Lung (tissue), 12 donors: ENCODE measurements around the gene GSC2. TPM values are rescaled to one million over a fixed set of nuclear protein-coding genes. Genes with fewer than 3 reads are reported as not detected.

ENCODE experiments used
- ATAC-seq: fragments of 200-7000 bp; cut with Tn5 transposase; one replicate; pipeline ENCODE4 v1.9.1; 2020; ENCODE audit warnings: moderate number of reproducible peaks; ENCODE audit not compliant: insufficient read depth, low FRiP score
- DNase-seq, 3 donors: peaks; one replicate each; pipeline ENCODE4 v3.0.0-alpha.2; 2013 to 2017
- H3K27ac ChIP-seq, 2 donors: one replicate each; pipeline ENCODE4 v1.5.1; 2013; ENCODE audit warnings: mild to moderate bottlenecking in 2 of 2, moderate library complexity in 2 of 2, control low read depth in 1 of 2, inconsistent platforms in 1 of 2, low read depth in 1 of 2, low read length in 1 of 2
- H3K27me3 ChIP-seq, 3 donors: one replicate each; pipeline ENCODE4 v1.5.1; 2013; ENCODE audit warnings: low read length in 2 of 3; ENCODE audit not compliant: control insufficient read depth in 3 of 3, insufficient read depth in 3 of 3
- H3K36me3 ChIP-seq, 4 donors: one replicate each; pipeline ENCODE4 v1.5.1; 2013; ENCODE audit warnings: low read length in 4 of 4, mild to moderate bottlenecking in 1 of 4, moderate library complexity in 1 of 4; ENCODE audit not compliant: control insufficient read depth in 4 of 4, insufficient read depth in 4 of 4
- H3K4me1 ChIP-seq, 5 donors: one replicate each; pipeline ENCODE4 v1.5.1; 2013; ENCODE audit warnings: low read length in 5 of 5, mild to moderate bottlenecking in 2 of 5, moderate library complexity in 1 of 5; ENCODE audit not compliant: control insufficient read depth in 5 of 5, insufficient read depth in 5 of 5
- H3K4me3 ChIP-seq: one replicate; pipeline ENCODE4 v1.5.1; 2013; ENCODE audit warnings: mild to moderate bottlenecking, control low read depth, moderate library complexity
- H3K9ac ChIP-seq, 2 donors: one replicate each; pipeline ENCODE4 v1.5.1; 2013; ENCODE audit warnings: low read length in 2 of 2, control low read depth in 1 of 2; ENCODE audit not compliant: insufficient read depth in 1 of 2
- H3K9me3 ChIP-seq, 4 donors: one replicate each; pipeline ENCODE4 v1.5.1; 2013; ENCODE audit warnings: low read length in 3 of 4, mild to moderate bottlenecking in 1 of 4, moderate library complexity in 1 of 4; ENCODE audit not compliant: control insufficient read depth in 4 of 4, insufficient read depth in 3 of 4
- CTCF ChIP-seq: IDR thresholded peaks from 2 replicates; pipeline ENCODE4 v1.5.1; 2012; ENCODE audit warnings: mild to moderate bottlenecking; ENCODE audit errors: control extremely low read depth, extremely low read depth
- WGBS, 2 donors: extraction: QIAGEN DNeasy Blood & Tissue Kit; methylation state at CpG; one replicate each; pipeline ENCODE4 v1.1.7; 2013; 5-methylcytosine and 5-hydroxymethylcytosine counted together
- polyA plus RNA-seq, 2 donors: library from polyadenylated mRNA; stranded (reverse); fragments of 200-250 nt; gene quantifications; one replicate each; pipeline ENCODE4 v1.2.1, GENCODE V29; 2013
- total RNA-seq, 2 donors: library from RNA; depleted of rRNA in 1 of 2; stranded (reverse); fragments of >200 nt in 1 of 2; gene quantifications; one replicate each; pipeline ENCODE4 v1.2.1, GENCODE V29; 2014 to 2021
- donor health status: control.
- donor health status: control.
- donor health status: Bipolar disorder and iron deficiency.
- donor health status: healthy.
- donor health status: DM: yes; HTN: yes; CAD: no.

The GSC2 gene
- total and polyA plus RNA-seq, 4 donors: not detected

- Histone ChIP-seq H3K36me3 (no peaks in the 10 kb centered on the region), H3K4me3 (no peak overlapping the region), H3K9ac (no peak overlapping the region), H3K4me1 (peaks cover 0 to 11% (median 0%) of the 10 kb centered on the region in 5 donors), H3K27ac (no peak overlapping the region), H3K9me3 (no peaks in the 10 kb centered on the region), H3K27me3 (no peaks in the 10 kb centered on the region)
- TF ChIP-seq CTCF: no peak
- DNase-seq (no peak), ATAC-seq (no peak)
- 89 to 96% methylated on average over 9 of the region's 9 CpGs for WGBS, 2 donors
These were observed 33.1 kb upstream of the GSC2 start for GRCh38 chr22:19183216-19183615.

- ATAC-seq (no peak), DNase-seq (no peak)
- peaks cover 0 to 12% (median 0%) of the 10 kb centered on the region in 5 donors for H3K4me1 ChIP-seq
- no peak overlapping the region for H3K9ac ChIP-seq
- H3K36me3 ChIP-seq: no peaks in the 10 kb centered on the region
- H3K9me3 ChIP-seq: no peaks in the 10 kb centered on the region
- WGBS, 2 donors: 70 to 74% methylated on average over 9 of the region's 9 CpGs
- H3K27ac ChIP-seq: no peak overlapping the region
- no peak for TF ChIP-seq CTCF
- H3K27me3 ChIP-seq: no peaks in the 10 kb centered on the region
- no peak overlapping the region for H3K4me3 ChIP-seq
These were observed 32.5 kb upstream of the GSC2 start for GRCh38 chr22:19182472-19183157.

GRCh38 chr22:19181786-19182471, 31.8 kb upstream of the GSC2 start:
- 66 to 68% methylated on average over 12 of the region's 12 CpGs for WGBS, 2 donors
- DNase-seq (no peak), ATAC-seq (no peak)
- Histone ChIP-seq H3K4me3 (no peak overlapping the region), H3K9me3 (no peaks in the 10 kb centered on the region), H3K9ac (no peak overlapping the region), H3K36me3 (no peaks in the 10 kb centered on the region), H3K4me1 (peaks cover 0 to 19% (median 0%) of the 10 kb centered on the region in 5 donors), H3K27ac (no peak overlapping the region), H3K27me3 (no peaks in the 10 kb centered on the region)
- no peak for TF ChIP-seq CTCF
